Astrocyte (in vitro differentiated cells and primary cell): ENCODE results near the gene DUSP6. TPM values are rescaled to one million over a fixed set of nuclear protein-coding genes. Genes with fewer than 3 reads are reported as not detected.

Experiments
- DNase-seq: peaks from one replicate; pipeline ENCODE4 v3.0.0-alpha.2; 2010; ENCODE audit warnings: low read depth
- FAIRE-seq: peaks from 2 replicates; lab custom pipeline; 2011; peaks lifted over from hg19 to GRCh38; lab: Jason Lieb, UNC
- H2AFZ ChIP-seq: 2 replicates; pipeline ENCODE4 v1.6.0; 2012; ENCODE audit warnings: low read depth, low read length, inconsistent platforms
- H3K27ac ChIP-seq: 2 replicates; pipeline ENCODE4 v1.5.1; 2011; ENCODE audit warnings: low read depth, low read length, inconsistent platforms
- H3K27me3 ChIP-seq: 2 replicates; pipeline ENCODE4 v1.6.0; 2011; ENCODE audit warnings: low read length, inconsistent platforms; ENCODE audit not compliant: insufficient read depth
- H3K36me3 ChIP-seq: 2 replicates; pipeline ENCODE4 v1.5.1; 2011; ENCODE audit warnings: low read length, inconsistent platforms; ENCODE audit not compliant: insufficient read depth
- H3K4me1 ChIP-seq: 2 replicates; pipeline ENCODE4 v1.5.1; 2011; ENCODE audit warnings: low read length, inconsistent platforms; ENCODE audit not compliant: insufficient read depth
- H3K4me2 ChIP-seq: 2 replicates; pipeline ENCODE4 v1.6.0; 2012; ENCODE audit warnings: low read length, inconsistent platforms
- H3K4me3 ChIP-seq: 2 replicates; pipeline ENCODE4 v1.5.1; 2011; ENCODE audit warnings: low read depth, mild to moderate bottlenecking, low read length, inconsistent platforms; ENCODE audit not compliant: insufficient read depth
- H3K79me2 ChIP-seq: 2 replicates; pipeline ENCODE4 v1.6.0; 2012; ENCODE audit warnings: mild to moderate bottlenecking, low read length, inconsistent platforms; ENCODE audit not compliant: insufficient read depth
- H3K9ac ChIP-seq: 2 replicates; pipeline ENCODE4 v1.6.0; 2012; ENCODE audit warnings: mild to moderate bottlenecking, low read length, inconsistent platforms
- H3K9me3 ChIP-seq: 2 replicates; pipeline ENCODE4 v1.5.1; 2012; ENCODE audit warnings: low read depth, mild to moderate bottlenecking, low read length, inconsistent platforms; ENCODE audit not compliant: insufficient read depth
- H4K20me1 ChIP-seq: 2 replicates; pipeline ENCODE4 v1.6.0; 2012; ENCODE audit warnings: low read length, inconsistent platforms; ENCODE audit not compliant: insufficient read depth
- H3K27ac Mint-ChIP-seq: one replicate; pipeline ENCODE4 v1.8.0; 2021; ENCODE audit warnings: mild to moderate bottlenecking, mixed read lengths; ENCODE audit not compliant: unreplicated experiment
- H3K27me3 Mint-ChIP-seq: one replicate; pipeline ENCODE4 v1.8.0; 2021; ENCODE audit warnings: low read depth, mixed read lengths; ENCODE audit not compliant: unreplicated experiment
- H3K36me3 Mint-ChIP-seq: one replicate; pipeline ENCODE4 v1.8.0; 2021; ENCODE audit warnings: low read depth, mixed read lengths; ENCODE audit not compliant: unreplicated experiment
- H3K4me1 Mint-ChIP-seq: one replicate; pipeline ENCODE4 v1.8.0; 2021; ENCODE audit warnings: low read depth, mixed read lengths; ENCODE audit not compliant: unreplicated experiment
- H3K4me3 Mint-ChIP-seq: one replicate; pipeline ENCODE4 v1.8.0; 2021; ENCODE audit warnings: mild to moderate bottlenecking, moderate library complexity, mixed read lengths; ENCODE audit not compliant: unreplicated experiment
- H3K9me3 Mint-ChIP-seq: one replicate; pipeline ENCODE4 v1.8.0; 2021; ENCODE audit warnings: mild to moderate bottlenecking, mixed read lengths; ENCODE audit not compliant: unreplicated experiment
- CTCF ChIP-seq: IDR thresholded peaks from 2 replicates; pipeline ENCODE4 v1.5.1; 2011; ENCODE audit warnings: low read depth, mild to moderate bottlenecking, inconsistent platforms, low read length, moderate library complexity; ENCODE audit not compliant: insufficient read depth
- EZH2 ChIP-seq: IDR thresholded peaks from 2 replicates; pipeline ENCODE4 v1.6.1; 2012; ENCODE audit warnings: mild to moderate bottlenecking, low read length, inconsistent platforms; ENCODE audit not compliant: insufficient read depth
- total RNA-seq: library from RNA; stranded (reverse); gene quantifications from 2 replicates; pipeline ENCODE4 v1.2.1, GENCODE V29; 2021

The DUSP6 gene
- total RNA-seq, 1 donor from 2014 or later, result 63.0 TPM

- no peaks in the 10 kb centered on the region for H4K20me1 ChIP-seq
- H3K9me3 Mint-ChIP-seq, result no peaks in the 10 kb centered on the region
- no peak overlapping the region for H2AFZ ChIP-seq
- no peak overlapping the region for H3K4me3 Mint-ChIP-seq
- H3K9ac ChIP-seq, result no peak overlapping the region
- H3K79me2 ChIP-seq, result no peaks in the 10 kb centered on the region
- no peaks in the 10 kb centered on the region for H3K27me3 Mint-ChIP-seq
- no peak for FAIRE-seq
- no peaks in the 10 kb centered on the region for H3K27me3 ChIP-seq
- TF ChIP-seq EZH2 (no peak), CTCF (no peak)
- H3K4me1 Mint-ChIP-seq, result peaks cover 22% of the 10 kb centered on the region
- no peaks in the 10 kb centered on the region for H3K9me3 ChIP-seq
- no peak overlapping the region for H3K27ac Mint-ChIP-seq
- no peak for DNase-seq
- H3K27ac ChIP-seq, result no peak overlapping the region
- H3K4me1 ChIP-seq, result peaks cover 4% of the 10 kb centered on the region
- no peak overlapping the region for H3K4me2 ChIP-seq
- no peaks in the 10 kb centered on the region for H3K36me3 ChIP-seq
- no peaks in the 10 kb centered on the region for H3K36me3 Mint-ChIP-seq
- H3K4me3 ChIP-seq, result no peak overlapping the region
Observed at GRCh38 chr12:89364631-89365030, 12.3 kb upstream of the DUSP6 start.

- H3K4me1 Mint-ChIP-seq, result peaks cover 17% of the 10 kb centered on the region
- peaks cover 1% of the 10 kb centered on the region for H3K9me3 Mint-ChIP-seq
- H3K36me3 ChIP-seq, result no peaks in the 10 kb centered on the region
- no peak overlapping the region for H3K4me3 Mint-ChIP-seq
- H3K4me1 ChIP-seq, result peaks cover 4% of the 10 kb centered on the region
- H3K79me2 ChIP-seq, result no peaks in the 10 kb centered on the region
- H3K4me2 ChIP-seq, result no peak overlapping the region
- no peak overlapping the region for H3K27ac ChIP-seq
- no peaks in the 10 kb centered on the region for H4K20me1 ChIP-seq
- no peaks in the 10 kb centered on the region for H3K27me3 Mint-ChIP-seq
- no peak overlapping the region for H3K9ac ChIP-seq
- no peaks in the 10 kb centered on the region for H3K36me3 Mint-ChIP-seq
- DNase-seq (no peak), FAIRE-seq (no peak)
- H3K9me3 ChIP-seq, result no peaks in the 10 kb centered on the region
- no peak overlapping the region for H2AFZ ChIP-seq
- H3K27ac Mint-ChIP-seq, result no peak overlapping the region
- TF ChIP-seq EZH2 (no peak), CTCF (no peak)
- H3K27me3 ChIP-seq, result no peaks in the 10 kb centered on the region
- H3K4me3 ChIP-seq, result no peak overlapping the region
Observed at GRCh38 chr12:89364058-89364457, 11.8 kb upstream of the DUSP6 start.

- Mint-ChIP-seq H3K9me3 (peaks cover 1% of the 10 kb centered on the region), H3K27me3 (no peaks in the 10 kb centered on the region), H3K27ac (no peak overlapping the region), H3K4me3 (no peak overlapping the region), H3K36me3 (no peaks in the 10 kb centered on the region), H3K4me1 (peaks cover 17% of the 10 kb centered on the region)
- Histone ChIP-seq H3K4me1 (peaks cover 4% of the 10 kb centered on the region), H2AFZ (no peak overlapping the region), H3K9ac (no peak overlapping the region), H3K27ac (no peak overlapping the region), H3K4me2 (no peak overlapping the region), H3K4me3 (no peak overlapping the region), H4K20me1 (no peaks in the 10 kb centered on the region), H3K79me2 (no peaks in the 10 kb centered on the region), H3K36me3 (no peaks in the 10 kb centered on the region), H3K27me3 (no peaks in the 10 kb centered on the region), H3K9me3 (no peaks in the 10 kb centered on the region)
- TF ChIP-seq CTCF, result no peak
- TF ChIP-seq EZH2, result no peak
- no peak for DNase-seq
- no peak for FAIRE-seq
Observed at GRCh38 chr12:89363582-89363981, 11.3 kb upstream of the DUSP6 start.
